GM18951 (cell line): ENCODE measurements around the gene PRTFDC1.

Source experiments
- POLR2A ChIP-seq: IDR thresholded peaks from 4 replicates; pipeline ENCODE4 v1.6.1; 2011; ENCODE audit warnings: mild to moderate bottlenecking; ENCODE audit not compliant: insufficient read length, insufficient read depth; ENCODE audit errors: extremely low read depth
- in situ Hi-C: fragments of 300-500 bp; cut with MboI; formaldehyde crosslinking; loops from one replicate; pipeline ENCODE4 v1.12.0; 2022; ENCODE audit warnings: low sequenced_read_pairs, mixed read lengths, inconsistent platforms; ENCODE audit not compliant: unreplicated experiment

The PRTFDC1 gene

GRCh38 chr10:24858288-24859270, 93.8 kb downstream of the PRTFDC1 start:
- no peak for TF ChIP-seq POLR2A
- in situ Hi-C loops, result no loop called here

- in situ Hi-C loops, result no loop called here
- TF ChIP-seq POLR2A, result no peak
These were observed 95.2 kb downstream of the PRTFDC1 start for GRCh38 chr10:24857031-24857725.

GRCh38 chr10:24854256-24854655, 98.2 kb downstream of the PRTFDC1 start:
- TF ChIP-seq POLR2A, result no peak
- in situ Hi-C loops, result no loop called here

- TF ChIP-seq POLR2A, result no peak
- in situ Hi-C loops, result no loop called here
These were observed 98.7 kb downstream of the PRTFDC1 start for GRCh38 chr10:24853661-24854060.

GRCh38 chr10:24851629-24852028, 100.8 kb downstream of the PRTFDC1 start:
- in situ Hi-C loops, result no loop called here
- TF ChIP-seq POLR2A, result no peak

GRCh38 chr10:24850727-24851296, 101.6 kb downstream of the PRTFDC1 start:
- TF ChIP-seq POLR2A, result no peak
- in situ Hi-C loops, result no loop called here

- in situ Hi-C loops, result no loop called here
These were observed 102.7 kb downstream of the PRTFDC1 start for GRCh38 chr10:24849501-24850299.

GRCh38 chr10:24849051-24849450, 103.4 kb downstream of the PRTFDC1 start:
- in situ Hi-C loops, result no loop called here
- TF ChIP-seq POLR2A, result no peak

More at GRCh38 chr10:24849501-24850299, 102.7 kb downstream of the PRTFDC1 start:
- no peak for TF ChIP-seq POLR2A

- in situ Hi-C loops, result no loop called here
- TF ChIP-seq POLR2A, result no peak
These were observed 104.2 kb downstream of the PRTFDC1 start for GRCh38 chr10:24848195-24848594.

- TF ChIP-seq POLR2A, result no peak
- in situ Hi-C loops, result no loop called here
These were observed 105.0 kb downstream of the PRTFDC1 start for GRCh38 chr10:24847112-24848070.

- no peak for TF ChIP-seq POLR2A
- in situ Hi-C loops, result no loop called here
These were observed 107.7 kb downstream of the PRTFDC1 start for GRCh38 chr10:24844742-24845141.

- no peak for TF ChIP-seq POLR2A
- in situ Hi-C loops, result no loop called here
These were observed 109.2 kb downstream of the PRTFDC1 start for GRCh38 chr10:24843256-24843655.

GRCh38 chr10:24842856-24843255, 109.5 kb downstream of the PRTFDC1 start:
- in situ Hi-C loops, result no loop called here
- TF ChIP-seq POLR2A, result no peak
